ENCODE data around the gene PLA2G5. TPM values are rescaled to one million over a fixed set of nuclear protein-coding genes. Genes with fewer than 3 reads are reported as not detected.

Gene PLA2G5
- total RNA-seq, 1 donor from 2014 or later: not detected

- H3K27ac Mint-ChIP-seq (ENCODE audit: unreplicated experiment): no peak overlapping the region
Observed at GRCh38 chr1:20100632-20101355, 30.8 kb downstream of the PLA2G5 start.

GRCh38 chr1:20102875-20103274 is 32.9 kb downstream of the PLA2G5 start:
- Mint-ChIP-seq H3K36me3 (ENCODE audit: unreplicated experiment) (no peaks in the 10 kb centered on the region), H3K27me3 (ENCODE audit: unreplicated experiment) (peaks cover 3% of the 10 kb centered on the region), H3K4me1 (ENCODE audit: low read depth, unreplicated experiment) (no peaks in the 10 kb centered on the region), H3K4me3 (ENCODE audit: unreplicated experiment) (no peak overlapping the region), H3K27ac (ENCODE audit: unreplicated experiment) (no peak overlapping the region), H3K9me3 (ENCODE audit: unreplicated experiment) (peaks cover 3% of the 10 kb centered on the region)
- TF ChIP-seq, protein P1, sequence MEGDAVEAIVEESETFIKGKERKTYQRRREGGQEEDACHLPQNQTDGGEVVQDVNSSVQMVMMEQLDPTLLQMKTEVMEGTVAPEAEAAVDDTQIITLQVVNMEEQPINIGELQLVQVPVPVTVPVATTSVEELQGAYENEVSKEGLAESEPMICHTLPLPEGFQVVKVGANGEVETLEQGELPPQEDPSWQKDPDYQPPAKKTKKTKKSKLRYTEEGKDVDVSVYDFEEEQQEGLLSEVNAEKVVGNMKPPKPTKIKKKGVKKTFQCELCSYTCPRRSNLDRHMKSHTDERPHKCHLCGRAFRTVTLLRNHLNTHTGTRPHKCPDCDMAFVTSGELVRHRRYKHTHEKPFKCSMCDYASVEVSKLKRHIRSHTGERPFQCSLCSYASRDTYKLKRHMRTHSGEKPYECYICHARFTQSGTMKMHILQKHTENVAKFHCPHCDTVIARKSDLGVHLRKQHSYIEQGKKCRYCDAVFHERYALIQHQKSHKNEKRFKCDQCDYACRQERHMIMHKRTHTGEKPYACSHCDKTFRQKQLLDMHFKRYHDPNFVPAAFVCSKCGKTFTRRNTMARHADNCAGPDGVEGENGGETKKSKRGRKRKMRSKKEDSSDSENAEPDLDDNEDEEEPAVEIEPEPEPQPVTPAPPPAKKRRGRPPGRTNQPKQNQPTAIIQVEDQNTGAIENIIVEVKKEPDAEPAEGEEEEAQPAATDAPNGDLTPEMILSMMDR (IDR thresholded peaks at IDR 0.05; ENCODE audit: partially characterized antibody, unreplicated experiment): no peak
- no peak for DNase-seq

More at GRCh38 chr1:20100632-20101355, 30.8 kb downstream of the PLA2G5 start:
- DNase-seq: peak; percentile 53
- Mint-ChIP-seq H3K27me3 (ENCODE audit: unreplicated experiment) (peaks cover 3% of the 10 kb centered on the region), H3K36me3 (ENCODE audit: unreplicated experiment) (no peaks in the 10 kb centered on the region), H3K9me3 (ENCODE audit: unreplicated experiment) (peaks cover 5% of the 10 kb centered on the region), H3K4me3 (ENCODE audit: unreplicated experiment) (no peak overlapping the region), H3K4me1 (ENCODE audit: low read depth, unreplicated experiment) (no peaks in the 10 kb centered on the region)
- TF ChIP-seq, protein P1 (IDR thresholded peaks at IDR 0.05; ENCODE audit: partially characterized antibody, unreplicated experiment): peak; percentile 81

- no peak overlapping the region for H3K27ac Mint-ChIP-seq (ENCODE audit: unreplicated experiment)
- no peak for DNase-seq
- H3K27me3 Mint-ChIP-seq (ENCODE audit: unreplicated experiment): peaks cover 3% of the 10 kb centered on the region
- no peak overlapping the region for H3K4me3 Mint-ChIP-seq (ENCODE audit: unreplicated experiment)
- no peaks in the 10 kb centered on the region for H3K36me3 Mint-ChIP-seq (ENCODE audit: unreplicated experiment)
- no peaks in the 10 kb centered on the region for H3K9me3 Mint-ChIP-seq (ENCODE audit: unreplicated experiment)
- no peaks in the 10 kb centered on the region for H3K4me1 Mint-ChIP-seq (ENCODE audit: low read depth, unreplicated experiment)
- TF ChIP-seq, protein P1 (IDR thresholded peaks at IDR 0.05; ENCODE audit: partially characterized antibody, unreplicated experiment): no peak
Observed at GRCh38 chr1:20105856-20106255, 35.9 kb downstream of the PLA2G5 start.

DNA sequence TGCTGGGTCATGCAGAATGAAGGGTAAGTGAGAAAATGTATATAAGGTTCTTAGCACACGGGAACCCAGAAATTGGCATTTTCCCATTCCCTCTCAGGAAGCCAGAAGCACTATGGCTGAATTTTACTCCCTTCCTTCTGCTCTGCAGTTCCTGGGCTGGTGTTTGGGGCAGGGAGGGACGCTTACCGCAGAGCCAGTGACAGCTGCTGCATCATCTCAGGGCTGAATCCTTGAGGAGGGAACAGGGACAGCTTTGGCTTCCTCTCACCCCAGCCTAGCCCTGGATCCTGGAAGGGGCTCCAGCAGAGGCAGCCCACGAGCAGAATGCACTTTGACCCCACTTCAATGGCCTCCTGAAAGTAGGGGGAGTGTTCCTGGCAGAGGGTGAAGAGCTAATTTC is 37.4 kb downstream of the PLA2G5 start:
- TF ChIP-seq, protein P1 (IDR thresholded peaks at IDR 0.05; ENCODE audit: partially characterized antibody, unreplicated experiment): no peak
- no peak overlapping the region for H3K4me3 Mint-ChIP-seq (ENCODE audit: unreplicated experiment)
- DNase-seq: no peak
- no peaks in the 10 kb centered on the region for H3K9me3 Mint-ChIP-seq (ENCODE audit: unreplicated experiment)
- peaks cover 3% of the 10 kb centered on the region for H3K27me3 Mint-ChIP-seq (ENCODE audit: unreplicated experiment)
- no peak overlapping the region for H3K27ac Mint-ChIP-seq (ENCODE audit: unreplicated experiment)
- H3K4me1 Mint-ChIP-seq (ENCODE audit: low read depth, unreplicated experiment): no peaks in the 10 kb centered on the region
- no peaks in the 10 kb centered on the region for H3K36me3 Mint-ChIP-seq (ENCODE audit: unreplicated experiment)

- Mint-ChIP-seq H3K36me3 (ENCODE audit: unreplicated experiment) (no peaks in the 10 kb centered on the region), H3K27ac (ENCODE audit: unreplicated experiment) (no peak overlapping the region), H3K4me1 (ENCODE audit: low read depth, unreplicated experiment) (no peaks in the 10 kb centered on the region), H3K9me3 (ENCODE audit: unreplicated experiment) (no peaks in the 10 kb centered on the region), H3K27me3 (ENCODE audit: unreplicated experiment) (peaks cover 3% of the 10 kb centered on the region), H3K4me3 (ENCODE audit: unreplicated experiment) (no peak overlapping the region)
- TF ChIP-seq, protein P1 (IDR thresholded peaks at IDR 0.05; ENCODE audit: partially characterized antibody, unreplicated experiment): no peak
- no peak for DNase-seq
Observed at GRCh38 chr1:20107796-20108195, 37.8 kb downstream of the PLA2G5 start.

All from glutamatergic neuron (in vitro differentiated cells).